Measurements from ENCODE around the gene NRL. TPM values are rescaled to one million over a fixed set of nuclear protein-coding genes. Genes with fewer than 3 reads are reported as not detected.

Gene NRL
- total and polyA plus RNA-seq, 2 donors (not counting 3 experiments of a cell fraction or from before 2014, with no cell fraction given): 0.71 to 1.1 TPM

Small RNA genes within 50 kb of the gene (microRNA-seq; reads per million reads assigned to microRNA genes)
- not detected for gene MIR7703 (ENCODE audit: borderline number of aligned reads, borderline replicate concordance)

Small RNA genes within 50 kb of the gene (small RNA-seq; reads per million reads assigned to genes)
- not detected for gene RNA5SP383 (ENCODE audit: insufficient read depth, insufficient read length, low read depth, low replicate concordance)

Other genes starting within 250 kb of the NRL start
- gene DHRS4, start 161.2 kb downstream of the NRL start, total RNA-seq: 19.2 and 24.4 TPM in 2 replicates
- gene DHRS4, start 161.2 kb downstream of the NRL start, polyA plus RNA-seq: 24.9 and 32.0 TPM in 2 replicates
- gene DHRS4L2, start 126.0 kb downstream of the NRL start, total RNA-seq: 18.5 and 20.7 TPM in 2 replicates
- 18.2 and 21.9 TPM in 2 replicates for gene DHRS4L2, start 126.0 kb downstream of the NRL start, polyA plus RNA-seq
- gene CARMIL3, start 62.9 kb downstream of the NRL start, total RNA-seq: not detected in 2 replicates
- gene CARMIL3, start 62.9 kb downstream of the NRL start, polyA plus RNA-seq: 0.03 and 0.08 TPM in 2 replicates
- gene CPNE6, start 43.4 kb downstream of the NRL start, total RNA-seq: not detected in 2 replicates
- gene CPNE6, start 43.4 kb downstream of the NRL start, polyA plus RNA-seq: not detected in 2 replicates
- gene PCK2, start 20.6 kb downstream of the NRL start, total RNA-seq: 24.5 and 25.1 TPM in 2 replicates
- gene PCK2, start 20.6 kb downstream of the NRL start, polyA plus RNA-seq: 23.5 and 26.4 TPM in 2 replicates
- 32.1 and 38.5 TPM in 2 replicates for gene DCAF11, start 172 bp downstream of the NRL start, total RNA-seq
- 33.8 and 37.3 TPM in 2 replicates for gene DCAF11, start 172 bp downstream of the NRL start, polyA plus RNA-seq
- not detected in 2 replicates for gene FITM1, start 15.7 kb upstream of the NRL start, total RNA-seq
- gene FITM1, start 15.7 kb upstream of the NRL start, polyA plus RNA-seq: 0.54 and 0.81 TPM in 2 replicates
- gene PSME1, start 21.2 kb upstream of the NRL start, total RNA-seq: 120 and 135 TPM in 2 replicates
- 68.1 and 98.1 TPM in 2 replicates for gene PSME1, start 21.2 kb upstream of the NRL start, polyA plus RNA-seq
- gene EMC9, start 26.6 kb upstream of the NRL start, total RNA-seq: 19.0 and 21.8 TPM in 2 replicates
- gene EMC9, start 26.6 kb upstream of the NRL start, polyA plus RNA-seq: 31.8 and 38.0 TPM in 2 replicates
- gene PSME2, start 31.7 kb upstream of the NRL start, total RNA-seq: 107 and 126 TPM in 2 replicates
- gene PSME2, start 31.7 kb upstream of the NRL start, polyA plus RNA-seq: 66.5 and 69.8 TPM in 2 replicates
- 66.5 and 69.7 TPM in 2 replicates for gene RNF31, start 32.5 kb upstream of the NRL start, total RNA-seq
- gene RNF31, start 32.5 kb upstream of the NRL start, polyA plus RNA-seq: 32.3 TPM in 2 replicates
- gene IRF9, start 46.3 kb upstream of the NRL start, total RNA-seq: 33.2 and 46.1 TPM in 2 replicates
- 44.6 and 55.3 TPM in 2 replicates for gene IRF9, start 46.3 kb upstream of the NRL start, polyA plus RNA-seq
- 29.6 and 33.6 TPM in 2 replicates for gene REC8, start 57.1 kb upstream of the NRL start, total RNA-seq
- 8.7 and 12.5 TPM in 2 replicates for gene REC8, start 57.1 kb upstream of the NRL start, polyA plus RNA-seq
- 52.6 and 66.5 TPM in 2 replicates for gene IPO4, start 73.9 kb upstream of the NRL start, total RNA-seq
- 24.6 and 27.6 TPM in 2 replicates for gene IPO4, start 73.9 kb upstream of the NRL start, polyA plus RNA-seq
- 58.5 and 60.7 TPM in 2 replicates for gene TM9SF1, start 80.5 kb upstream of the NRL start, total RNA-seq
- gene TM9SF1, start 80.5 kb upstream of the NRL start, polyA plus RNA-seq: 64.4 and 71.5 TPM in 2 replicates
- 0.42 and 0.74 TPM in 2 replicates for gene TSSK4, start 90.7 kb upstream of the NRL start, total RNA-seq
- 0.10 TPM in 1 of 2 replicates, not detected in the other for gene TSSK4, start 90.7 kb upstream of the NRL start, polyA plus RNA-seq
- gene CHMP4A, start 98.5 kb upstream of the NRL start, total RNA-seq: 39.7 and 40.9 TPM in 2 replicates
- 32.6 and 46.4 TPM in 2 replicates for gene CHMP4A, start 98.5 kb upstream of the NRL start, polyA plus RNA-seq
- gene MDP1, start 101.1 kb upstream of the NRL start, total RNA-seq: 8.1 and 9.9 TPM in 2 replicates
- 21.4 and 22.7 TPM in 2 replicates for gene MDP1, start 101.1 kb upstream of the NRL start, polyA plus RNA-seq
- 243 and 261 TPM in 2 replicates for gene NEDD8, start 117.4 kb upstream of the NRL start, total RNA-seq
- 316 and 329 TPM in 2 replicates for gene NEDD8, start 117.4 kb upstream of the NRL start, polyA plus RNA-seq
- 58.1 and 62.4 TPM in 2 replicates for gene GMPR2, start 118.0 kb upstream of the NRL start, total RNA-seq
- 50.0 and 61.8 TPM in 2 replicates for gene GMPR2, start 118.0 kb upstream of the NRL start, polyA plus RNA-seq
- 53.7 and 58.5 TPM in 2 replicates for gene TINF2, start 127.7 kb upstream of the NRL start, total RNA-seq
- 34.4 and 44.2 TPM in 2 replicates for gene TINF2, start 127.7 kb upstream of the NRL start, polyA plus RNA-seq
- gene TGM1, start 148.2 kb upstream of the NRL start, total RNA-seq: 3.4 and 3.9 TPM in 2 replicates
- 1.0 and 2.1 TPM in 2 replicates for gene TGM1, start 148.2 kb upstream of the NRL start, polyA plus RNA-seq
- gene RABGGTA, start 156.6 kb upstream of the NRL start, total RNA-seq: 29.3 and 29.5 TPM in 2 replicates
- 80.1 and 102 TPM in 2 replicates for gene RABGGTA, start 156.6 kb upstream of the NRL start, polyA plus RNA-seq
- 18.0 and 20.0 TPM in 2 replicates for gene DHRS1, start 184.8 kb upstream of the NRL start, total RNA-seq
- 69.5 and 70.2 TPM in 2 replicates for gene DHRS1, start 184.8 kb upstream of the NRL start, polyA plus RNA-seq
- gene NOP9, start 184.9 kb upstream of the NRL start, total RNA-seq: 30.9 and 31.0 TPM in 2 replicates
- 16.2 and 16.3 TPM in 2 replicates for gene NOP9, start 184.9 kb upstream of the NRL start, polyA plus RNA-seq
- gene CIDEB, start 193.0 kb upstream of the NRL start, total RNA-seq: 4.6 and 5.2 TPM in 2 replicates
- 7.2 and 14.9 TPM in 2 replicates for gene CIDEB, start 193.0 kb upstream of the NRL start, polyA plus RNA-seq
- 9.1 and 13.1 TPM in 2 replicates for gene LTB4R2, start 195.2 kb upstream of the NRL start, total RNA-seq
- 5.5 and 7.6 TPM in 2 replicates for gene LTB4R2, start 195.2 kb upstream of the NRL start, polyA plus RNA-seq
- 6.2 and 10.5 TPM in 2 replicates for gene LTB4R, start 196.6 kb upstream of the NRL start, total RNA-seq
- gene LTB4R, start 196.6 kb upstream of the NRL start, polyA plus RNA-seq: 9.1 and 11.7 TPM in 2 replicates
- 84.0 and 87.0 TPM in 2 replicates for gene ADCY4, start 220.1 kb upstream of the NRL start, total RNA-seq
- gene ADCY4, start 220.1 kb upstream of the NRL start, polyA plus RNA-seq: 81.6 and 101 TPM in 2 replicates
- gene RIPK3, start 225.0 kb upstream of the NRL start, total RNA-seq: 5.1 and 9.0 TPM in 2 replicates
- 2.4 and 3.1 TPM in 2 replicates for gene RIPK3, start 225.0 kb upstream of the NRL start, polyA plus RNA-seq

All from endothelial cell of umbilical vein (primary cell).